ENCODE data around the gene KCNG1. TPM values are rescaled to one million over a fixed set of nuclear protein-coding genes. Genes with fewer than 3 reads are reported as not detected.

KCNG1 gene
- total RNA-seq, 1 donor from 2014 or later, result 14.9 TPM

DNA sequence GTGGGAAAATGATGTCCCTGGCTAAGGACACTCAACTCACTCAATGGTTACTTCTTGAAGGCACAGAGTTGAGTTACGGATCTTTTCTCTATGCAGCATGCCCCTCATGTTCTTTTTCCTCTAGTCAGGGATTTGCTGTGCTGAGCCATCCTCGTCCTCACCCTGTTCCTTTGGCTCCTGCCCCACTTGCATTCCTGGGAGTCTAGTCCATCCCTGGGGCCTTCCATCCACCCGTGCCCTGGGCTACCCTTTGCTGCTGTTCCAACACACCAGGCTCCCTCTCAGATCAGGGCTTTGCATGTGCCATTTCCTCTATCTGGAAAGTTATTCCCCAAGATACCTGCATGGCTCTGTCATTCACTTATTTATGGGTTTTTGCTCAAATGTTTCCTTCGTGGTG, 13.3 kb upstream of the KCNG1 start:
- DNase-seq (ENCODE audit: low spot score), result peak; percentile 41

DNA sequence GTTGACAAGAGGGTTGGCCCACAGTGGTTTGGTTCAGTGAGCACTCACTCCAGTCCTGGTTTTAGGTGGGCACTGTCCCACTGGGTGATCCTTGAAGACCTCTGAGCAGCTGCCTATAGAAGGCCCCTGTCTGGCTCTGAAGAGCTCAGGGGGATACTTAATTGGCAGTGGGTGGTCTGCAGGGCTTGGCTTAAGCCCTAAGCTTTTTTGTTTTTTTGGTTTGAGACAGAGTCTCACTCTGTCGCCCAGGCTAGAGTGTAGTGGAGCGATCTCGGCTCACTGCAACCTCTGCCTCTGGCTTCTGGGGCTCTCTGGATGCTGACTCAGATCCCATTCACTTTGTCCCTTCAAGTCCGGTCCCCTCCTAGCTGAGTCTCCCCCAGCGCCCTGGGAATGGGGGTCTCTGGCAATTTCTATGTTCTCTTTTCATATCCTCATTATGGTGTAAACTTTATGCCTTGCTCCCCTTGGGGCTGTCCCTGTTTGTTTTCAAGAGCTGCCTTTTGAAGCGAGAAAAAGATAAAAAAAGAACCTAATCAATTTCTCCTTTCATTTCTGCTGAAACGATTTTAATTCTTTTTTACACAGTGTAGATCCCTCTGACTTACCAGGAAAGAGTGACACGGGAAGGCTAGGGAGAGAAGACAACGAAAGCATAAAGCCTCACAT, 12.2 kb upstream of the KCNG1 start:
- DNase-seq (ENCODE audit: low spot score), result no peak

DNA sequence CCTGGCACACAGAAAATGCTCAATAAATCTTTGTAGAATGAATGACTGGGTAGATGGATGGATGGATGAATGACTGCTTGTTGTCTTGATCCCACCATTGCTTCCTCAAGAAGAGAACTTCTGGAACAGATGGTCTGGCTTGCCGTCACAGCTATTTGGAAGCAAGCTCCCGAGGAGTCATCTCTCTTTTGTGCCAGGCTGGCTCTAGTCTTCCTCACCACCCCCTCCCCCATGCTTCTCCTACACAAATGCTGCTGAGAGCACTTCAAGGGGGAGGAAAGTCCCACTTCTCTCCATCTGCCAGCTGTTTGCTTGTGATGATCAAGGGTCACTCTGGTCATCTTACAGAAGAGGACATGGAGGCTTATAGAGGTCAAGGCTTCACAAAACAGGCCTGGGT, 11.6 kb upstream of the KCNG1 start:
- no peak for DNase-seq (ENCODE audit: low spot score)

DNA sequence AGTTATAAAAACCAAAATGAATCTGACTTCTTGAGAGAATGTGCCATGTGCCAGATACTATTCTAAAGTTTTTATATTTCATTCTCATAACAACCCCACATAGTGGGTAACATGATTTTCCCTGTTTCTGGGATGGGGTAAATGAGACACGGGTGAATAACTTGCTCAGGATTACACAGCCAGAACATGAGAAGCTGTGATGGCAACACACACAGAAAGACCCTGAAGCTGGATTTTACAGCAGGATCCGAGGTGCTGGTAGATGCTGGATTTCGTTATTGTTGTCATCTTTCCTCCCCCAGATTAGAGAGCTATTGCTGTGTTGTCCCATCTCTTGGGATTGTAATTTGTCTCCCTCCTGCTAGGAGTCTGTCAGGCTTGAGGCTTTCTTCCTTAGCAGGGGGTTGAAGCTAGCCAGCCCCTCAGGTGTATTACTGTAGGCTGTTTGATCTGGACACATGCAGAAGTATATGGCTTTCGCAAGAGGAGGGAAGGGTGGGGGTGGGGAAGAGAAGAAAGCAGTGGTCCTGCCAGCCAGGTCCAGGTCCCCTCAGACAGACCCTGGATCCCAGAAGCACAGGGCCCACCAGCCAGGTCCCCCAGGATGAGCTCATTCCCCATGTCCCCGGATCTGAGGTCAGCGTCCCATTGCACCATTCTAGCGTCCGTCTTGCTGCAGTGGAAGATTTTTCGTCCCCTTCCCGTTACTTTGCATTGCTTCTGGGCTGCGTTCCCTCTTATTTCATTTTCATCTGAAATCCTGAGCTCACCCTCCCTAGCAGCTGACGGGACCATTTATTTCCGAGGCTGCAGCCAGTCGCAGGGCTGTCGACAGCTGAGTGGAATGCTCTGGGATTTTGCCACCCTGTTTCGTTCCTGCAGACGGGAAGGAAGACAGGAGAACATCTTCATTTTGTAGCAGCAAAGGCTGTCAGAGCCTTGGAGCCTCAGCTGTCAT, 7.3 kb upstream of the KCNG1 start:
- peak; percentile 57 for DNase-seq (ENCODE audit: low spot score)

DNA sequence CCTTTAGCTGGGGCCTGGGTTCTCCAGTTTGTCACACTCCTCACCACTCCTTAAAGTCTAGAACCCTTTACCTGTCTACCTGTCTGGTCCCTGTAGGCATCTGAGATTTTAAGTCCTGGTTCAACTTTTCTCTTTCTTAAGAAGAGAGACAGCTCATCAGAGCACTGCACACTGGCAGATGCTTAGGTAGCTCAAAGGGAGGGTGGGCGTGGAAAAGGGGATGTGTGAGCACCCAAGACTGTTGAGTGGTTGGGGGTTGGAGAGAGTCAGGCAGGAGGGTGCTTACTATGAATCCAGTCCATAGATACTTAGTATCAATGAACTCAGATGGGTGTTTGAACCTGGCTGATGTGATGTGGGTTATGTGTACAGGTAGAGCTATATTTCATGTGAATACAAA, 6.6 kb upstream of the KCNG1 start:
- no peak for DNase-seq (ENCODE audit: low spot score)

DNA sequence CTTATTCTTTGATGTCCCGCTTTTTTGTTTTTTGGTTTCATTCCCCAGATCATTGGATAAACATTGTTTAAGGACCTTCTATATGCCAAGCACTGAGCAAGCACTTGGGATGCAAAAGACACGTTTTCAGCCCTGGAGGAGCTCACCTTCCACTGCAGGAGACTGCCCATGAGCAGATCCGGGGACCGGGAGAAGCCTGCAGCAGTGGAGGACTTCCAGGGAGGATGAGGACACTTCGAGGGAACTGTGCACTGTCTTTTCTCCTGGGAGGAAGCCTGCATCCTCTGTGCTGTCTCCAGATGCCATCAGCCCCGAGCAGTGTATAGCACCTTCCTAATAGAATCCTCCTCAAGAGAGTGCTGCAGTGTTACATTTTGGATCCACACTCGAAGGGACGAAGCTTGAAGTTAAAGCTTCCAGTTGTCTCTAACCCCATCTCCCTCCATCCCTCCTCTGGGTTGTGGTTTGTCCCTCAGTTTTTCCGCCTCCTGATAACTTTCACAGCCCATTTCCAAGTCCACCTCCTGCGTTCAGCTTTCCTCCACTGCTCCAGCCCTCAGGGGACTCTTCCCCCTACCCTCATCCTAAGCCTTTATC, 5.8 kb upstream of the KCNG1 start:
- no peak for DNase-seq (ENCODE audit: low spot score)

DNA sequence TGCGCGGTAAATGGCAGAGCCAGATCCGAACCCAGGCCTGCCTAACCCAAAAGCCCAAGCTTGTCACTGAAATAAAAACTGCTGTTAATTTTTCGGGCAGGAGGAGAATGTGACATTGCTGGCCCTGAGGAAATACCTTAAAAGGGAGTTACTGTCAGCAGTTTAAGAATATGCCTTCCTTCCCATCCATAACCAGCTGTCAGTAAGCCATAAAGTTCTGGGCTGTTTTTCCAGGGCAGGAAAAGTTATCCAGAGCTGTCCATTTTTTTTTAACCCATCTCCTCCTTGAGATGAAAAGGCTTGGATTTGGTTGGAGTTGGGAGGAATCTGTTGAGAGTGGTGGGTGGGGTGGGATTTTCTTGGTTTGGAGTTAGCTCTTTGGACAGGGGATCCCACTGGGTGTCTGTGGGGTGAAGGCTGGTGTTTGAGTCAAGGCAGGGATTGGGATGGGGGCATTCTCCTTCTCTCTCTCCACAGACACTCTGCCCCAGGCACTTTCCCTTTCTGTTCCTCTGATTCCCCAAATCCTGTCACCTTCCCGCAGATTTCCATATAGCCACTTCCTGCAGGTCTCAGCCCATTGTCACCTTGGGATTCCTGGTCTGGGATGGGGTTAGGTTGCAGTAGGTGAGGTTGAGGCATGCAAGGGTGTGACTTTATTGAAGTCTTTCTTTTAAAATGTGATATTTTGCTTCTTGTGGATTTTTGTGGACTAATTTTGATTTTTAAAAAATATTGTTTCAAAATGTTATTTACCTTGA, 4.3 kb upstream of the KCNG1 start:
- DNase-seq (ENCODE audit: low spot score), result no peak

DNA sequence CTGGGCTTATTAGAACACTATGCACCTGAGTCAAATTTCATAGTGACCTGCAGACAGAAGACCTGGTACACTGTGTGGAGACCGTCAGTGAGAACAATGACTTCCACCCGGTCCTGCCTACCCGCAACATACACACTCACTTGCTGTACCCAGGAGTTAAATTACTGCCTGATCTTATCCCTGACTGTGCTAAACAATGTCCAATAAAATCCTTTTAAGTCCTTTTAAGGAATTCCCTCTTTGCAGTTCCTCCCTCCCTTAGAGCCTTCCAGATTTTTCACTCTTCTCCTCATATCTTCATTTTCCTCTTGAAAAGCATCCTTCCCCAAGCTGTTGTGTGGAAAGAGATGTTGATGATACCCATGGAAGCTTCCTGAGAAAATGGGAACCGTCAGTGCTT, 3.4 kb upstream of the KCNG1 start:
- no peak for DNase-seq (ENCODE audit: low spot score)

DNA sequence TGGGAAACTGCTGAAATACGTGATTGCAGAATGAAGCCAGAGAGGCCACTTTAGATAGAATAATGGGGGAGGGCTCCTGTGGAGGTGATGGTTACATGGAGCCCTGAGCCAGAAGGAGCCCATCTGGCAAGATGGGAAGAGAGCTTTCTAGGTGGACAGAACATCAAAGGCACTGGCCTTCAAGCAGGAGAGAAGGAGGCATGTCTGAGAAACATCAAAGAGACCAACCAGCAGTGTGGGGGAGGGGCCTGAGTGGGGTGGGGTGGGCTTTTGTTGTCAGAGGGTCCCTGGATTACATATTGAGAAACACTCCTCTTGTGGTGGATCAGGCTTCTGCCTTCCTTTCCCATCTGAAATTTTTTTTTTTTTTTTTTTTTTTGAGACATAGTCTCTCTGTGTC, 1.9 kb upstream of the KCNG1 start:
- DNase-seq (ENCODE audit: low spot score), result no peak

DNA sequence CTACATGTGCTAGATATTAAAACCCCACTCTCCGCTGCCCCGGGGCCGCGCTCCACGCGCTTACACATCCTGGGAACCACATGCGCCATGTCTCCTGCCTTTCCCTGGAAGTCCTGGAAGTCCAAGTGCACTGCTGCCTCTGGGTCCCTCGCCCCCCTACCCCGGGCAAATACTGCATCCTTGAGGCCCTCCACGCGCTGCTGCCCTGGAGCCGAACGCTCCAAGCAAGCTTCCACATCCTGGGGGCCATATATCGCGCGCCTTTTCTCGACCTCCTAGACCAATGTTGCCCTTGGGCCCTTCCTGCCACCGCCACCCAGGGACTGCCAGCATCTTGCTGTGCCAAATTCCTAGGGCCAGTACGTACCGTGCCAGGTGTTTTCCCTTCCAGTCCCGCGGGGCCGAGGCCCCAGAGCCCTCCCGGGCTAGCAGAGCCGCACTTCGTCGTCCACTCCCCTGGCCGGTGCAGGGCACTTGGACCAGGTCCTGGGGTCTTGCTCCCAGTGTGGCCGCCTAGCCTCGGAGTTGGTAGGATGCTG, 779 bp upstream of the KCNG1 start:
- no peak for DNase-seq (ENCODE audit: low spot score)

DNA sequence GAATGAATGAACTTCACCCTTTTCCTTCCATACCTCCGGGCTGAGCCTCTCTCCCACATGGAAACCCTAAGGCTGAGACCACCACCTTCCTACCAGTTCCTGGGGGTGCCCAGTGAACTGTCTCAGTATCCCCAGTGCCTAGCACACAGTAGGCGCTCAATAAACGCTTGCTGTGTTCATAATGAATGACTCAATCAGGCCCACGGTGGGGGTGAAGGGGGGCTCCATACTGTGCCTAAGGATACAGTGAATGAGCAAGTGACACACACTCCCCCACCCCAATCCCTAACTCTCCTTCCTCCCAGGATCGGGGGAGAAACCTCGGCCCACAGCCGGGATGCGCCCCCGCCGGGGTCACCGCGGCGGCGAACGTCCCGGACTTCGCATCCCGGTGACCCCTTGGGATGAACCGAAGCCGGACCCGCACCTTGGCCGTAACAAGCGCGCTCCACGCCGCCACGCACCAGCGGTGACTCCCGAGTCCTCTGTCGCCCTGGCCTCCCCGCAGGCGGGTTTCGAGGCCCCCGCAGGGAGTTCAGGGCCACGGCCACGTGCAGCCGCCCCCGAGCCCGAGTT, 592 bp downstream of the KCNG1 start:
- DNase-seq (ENCODE audit: low spot score), result no peak

DNA sequence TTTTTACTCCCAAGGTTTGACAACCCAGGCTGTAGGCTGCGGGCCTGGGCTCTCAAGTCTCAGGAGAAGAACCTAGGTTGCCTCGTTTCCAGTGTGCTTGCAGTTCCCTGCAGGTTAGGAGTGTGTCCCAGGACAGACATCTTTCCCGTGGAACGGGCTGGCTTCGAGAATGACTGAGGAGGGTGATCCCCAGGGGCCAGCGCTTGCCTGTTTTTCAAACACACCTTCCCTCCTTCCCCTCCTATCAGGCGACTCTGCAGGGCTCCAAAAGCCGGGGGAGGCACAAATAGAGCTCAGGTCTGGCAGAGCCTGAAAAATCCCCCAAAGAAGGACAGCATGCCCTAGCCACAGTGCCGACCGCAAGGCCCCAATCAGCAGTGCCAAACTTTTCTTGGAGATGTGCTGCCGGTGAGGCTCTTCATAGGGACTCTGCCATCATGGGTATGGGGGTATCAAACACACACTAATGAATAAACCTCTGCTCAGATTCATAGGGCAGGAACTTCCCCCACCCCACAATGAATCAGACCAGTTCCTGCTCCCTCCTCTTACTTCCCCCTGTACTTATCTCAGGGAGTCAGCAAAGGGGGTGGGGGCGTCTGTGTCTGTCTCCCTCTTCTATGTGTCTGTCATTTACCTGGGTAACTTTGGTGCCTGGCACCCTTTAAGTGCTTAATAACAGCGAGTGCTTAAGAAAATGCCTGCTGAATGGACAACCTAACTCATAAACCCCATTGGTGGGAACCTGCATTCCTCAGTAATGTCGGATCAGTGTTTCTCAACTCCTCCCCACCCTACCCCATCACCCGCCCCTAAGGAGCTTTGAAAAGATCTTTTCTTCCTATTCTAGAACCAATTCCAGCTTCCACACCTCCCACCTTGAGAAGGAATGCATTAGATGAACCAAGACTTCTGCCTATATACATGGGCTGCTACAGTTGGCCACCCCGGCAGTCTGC, 1.6 kb downstream of the KCNG1 start:
- DNase-seq (ENCODE audit: low spot score), result no peak

DNA sequence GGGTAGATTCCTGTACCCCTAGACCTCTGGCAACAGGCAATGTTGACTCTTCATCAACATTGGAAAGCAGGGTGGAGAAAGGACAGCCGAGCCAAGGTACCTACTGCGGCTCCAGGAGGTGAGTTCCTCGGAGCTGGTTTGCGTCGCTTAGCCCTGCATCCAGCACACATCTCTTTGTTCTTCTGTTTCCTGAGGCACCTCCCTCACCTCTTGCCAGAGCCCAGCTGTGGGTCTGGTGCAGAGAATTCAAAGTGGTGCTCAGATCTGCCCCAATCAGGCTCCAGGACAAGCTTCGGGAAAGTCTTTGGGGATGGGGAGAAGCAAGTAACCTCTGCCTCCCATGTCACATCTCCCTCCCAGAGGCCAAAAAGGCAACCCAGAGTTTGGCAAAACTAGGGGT, 2.2 kb downstream of the KCNG1 start:
- DNase-seq (ENCODE audit: low spot score), result no peak

DNA sequence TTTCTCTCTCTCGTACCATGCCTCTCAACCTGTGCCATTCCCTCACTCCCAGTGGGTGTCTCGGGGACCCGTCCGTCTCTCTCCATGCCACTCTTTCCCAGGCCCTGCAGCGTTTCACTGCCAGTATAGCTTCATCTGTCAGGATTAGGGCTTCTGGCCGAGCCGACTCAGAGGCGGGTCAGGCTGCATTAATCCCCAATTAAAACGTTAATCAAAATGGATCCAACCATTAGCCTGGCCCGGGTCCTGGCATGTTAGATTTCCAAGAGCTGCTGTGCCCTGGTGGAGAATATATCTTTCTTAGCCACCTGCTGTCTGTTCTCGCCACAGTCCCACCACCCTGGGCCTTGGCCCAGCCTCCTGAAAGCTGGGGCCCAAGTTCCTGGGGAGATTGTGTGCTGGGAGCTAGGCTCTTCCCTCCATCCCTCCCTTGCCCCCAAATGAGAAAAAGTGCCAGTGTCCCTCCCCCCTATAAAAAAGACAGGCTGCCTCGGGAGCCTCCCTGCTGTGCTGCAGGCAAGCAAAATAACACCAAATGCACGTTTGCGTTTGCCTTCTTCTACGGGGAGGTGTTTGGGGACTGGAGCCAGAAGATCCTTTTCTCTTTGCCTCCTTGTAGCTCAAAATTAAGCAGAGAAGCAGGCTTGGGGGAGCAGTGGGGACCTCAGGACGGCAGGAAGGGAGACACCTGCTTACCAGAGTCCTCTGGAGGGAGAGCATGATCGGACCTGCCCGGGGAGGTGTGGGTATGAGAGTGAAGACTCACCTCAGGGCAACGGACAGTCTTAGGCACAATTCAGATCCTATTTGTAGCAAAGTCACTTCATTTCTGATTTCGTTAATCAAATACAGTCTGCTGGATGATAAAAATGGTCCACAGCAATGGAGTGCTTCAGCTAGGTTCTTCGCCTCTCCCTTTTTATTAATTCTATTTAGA, 3.0 kb downstream of the KCNG1 start:
- no peak for DNase-seq (ENCODE audit: low spot score)

DNA sequence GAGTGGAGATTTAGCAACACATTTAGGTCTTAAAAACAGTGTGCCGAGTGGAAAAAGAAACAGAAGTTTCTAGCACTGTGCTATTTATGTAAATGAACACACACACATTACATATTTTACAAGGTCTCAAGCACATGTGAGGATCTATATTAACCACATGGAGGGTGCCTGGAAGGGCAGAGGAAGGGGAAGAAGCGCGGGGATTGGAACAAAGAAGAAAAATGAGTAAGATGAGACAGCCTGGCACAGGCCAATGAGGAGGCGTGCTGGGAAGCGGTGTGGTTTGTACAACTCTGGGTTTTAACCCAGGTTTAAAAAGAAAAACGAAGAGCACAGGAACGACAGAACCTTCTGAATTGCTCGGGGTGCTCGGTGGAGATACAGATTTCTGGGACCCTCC, 5.7 kb downstream of the KCNG1 start:
- no peak for DNase-seq (ENCODE audit: low spot score)

DNA sequence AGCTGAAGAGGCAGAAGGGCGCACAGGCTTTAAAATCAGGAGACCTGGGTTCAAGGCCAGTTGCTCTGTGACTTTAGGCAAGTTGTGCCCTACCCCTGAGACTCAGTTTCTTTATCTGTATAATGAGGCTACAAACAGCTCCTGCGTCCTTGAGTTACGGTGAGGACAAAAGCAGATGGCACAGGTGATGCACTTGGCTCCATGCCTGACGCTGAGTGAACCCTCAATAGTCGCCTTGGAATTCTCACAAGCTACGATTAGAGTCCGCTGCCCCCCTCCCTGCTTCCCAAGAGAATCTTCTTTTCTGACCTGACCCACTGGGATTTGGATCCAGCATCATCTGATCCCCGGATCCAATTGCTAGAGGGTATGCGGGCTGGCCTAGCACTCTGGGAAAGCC, 6.4 kb downstream of the KCNG1 start:
- no peak for DNase-seq (ENCODE audit: low spot score)

DNA sequence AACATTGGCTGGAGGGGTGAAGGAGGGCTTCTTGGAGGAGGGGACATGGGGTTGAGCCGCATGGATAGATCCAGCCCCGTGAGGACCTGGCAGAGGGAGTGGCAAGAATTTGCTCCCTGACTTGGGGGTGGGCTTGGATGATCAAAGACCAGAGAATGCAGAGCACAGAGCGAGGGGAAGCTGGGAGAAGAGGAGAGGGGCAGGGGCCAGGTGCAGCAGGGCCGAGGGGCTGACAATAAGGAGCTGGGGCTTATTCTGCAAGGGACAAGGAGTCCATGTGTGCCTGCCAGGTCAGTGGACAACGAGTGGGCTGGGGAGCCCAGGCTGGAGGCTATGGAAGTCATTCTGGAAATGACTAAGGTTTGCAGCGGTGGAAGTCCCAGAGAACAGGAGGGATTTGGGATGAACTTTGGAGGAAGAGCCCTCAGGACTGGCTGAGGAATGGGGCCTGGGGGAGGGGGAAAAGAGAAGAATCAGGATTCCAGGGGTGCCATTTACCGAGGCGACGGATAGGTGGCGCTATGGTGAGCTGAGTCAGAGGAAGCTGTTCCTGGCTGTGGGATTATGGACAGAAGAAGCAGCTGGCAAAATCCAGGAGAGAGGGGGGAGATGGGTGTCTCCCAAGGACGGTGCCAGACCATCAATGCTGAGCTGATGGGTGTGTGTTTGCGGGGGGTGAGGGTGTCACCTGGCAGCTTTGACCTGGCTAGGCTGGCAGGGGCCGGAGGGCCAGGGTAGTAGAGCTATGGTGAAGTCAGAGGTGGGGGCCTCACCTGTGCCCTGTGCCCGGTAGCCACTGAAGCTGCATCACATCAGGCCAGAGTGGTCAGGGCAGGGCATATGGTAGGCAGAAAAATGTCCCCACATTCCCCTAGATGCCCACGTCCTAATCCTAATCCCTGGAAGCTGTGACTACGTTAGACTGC, 7.8 kb downstream of the KCNG1 start:
- peak; percentile 60 for DNase-seq (ENCODE audit: low spot score)

Measured in umbilical cord (tissue), 2 donors.